ENCODE measurements around the gene ABCF3. TPM values are rescaled to one million over a fixed set of nuclear protein-coding genes. Genes with fewer than 3 reads are reported as not detected.

ABCF3 gene
- total and polyA plus RNA-seq, 2 experiments from 2014 or later, result 33.1 to 62.7 TPM

DNA sequence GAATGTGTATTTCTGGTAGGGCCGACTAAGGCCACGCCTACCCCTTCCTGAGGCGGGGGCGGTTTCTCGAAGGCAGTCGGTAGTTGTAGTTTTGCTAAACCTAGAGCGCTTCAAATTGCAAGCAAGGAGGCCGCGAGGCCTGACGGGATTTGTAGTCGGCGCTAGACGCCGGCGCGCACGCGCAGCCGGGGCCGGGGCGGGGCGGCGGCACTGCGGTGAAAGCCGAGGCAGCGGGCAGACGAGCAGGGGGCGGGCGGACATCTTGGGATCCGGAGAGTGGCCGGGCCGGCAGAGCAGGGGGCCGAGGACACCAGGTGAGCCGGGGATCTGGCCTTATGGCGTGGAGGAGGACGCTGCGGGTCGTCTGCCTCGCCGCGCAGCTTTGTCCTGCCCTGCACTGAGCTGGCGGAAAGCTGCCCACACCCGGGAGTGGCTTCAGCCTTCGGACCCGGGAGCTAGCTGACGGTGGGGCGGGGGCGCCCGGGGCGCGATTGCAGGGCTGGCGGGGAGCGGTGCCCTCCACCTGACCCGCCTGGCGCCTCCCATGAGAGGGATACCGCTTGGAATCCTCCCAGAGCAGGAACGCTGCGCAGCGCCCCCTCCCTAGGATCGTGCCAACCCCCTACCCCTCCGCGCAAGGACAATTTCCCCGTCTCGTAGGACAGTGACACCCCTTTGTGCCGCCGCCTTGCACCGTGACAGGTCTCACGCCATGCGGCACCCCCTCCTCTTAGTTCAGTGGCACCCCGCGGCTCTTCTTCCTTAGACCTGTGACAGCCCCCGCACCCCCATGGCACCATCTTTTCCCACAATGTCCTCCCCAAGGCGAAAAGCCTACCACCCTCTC is 11.1 kb upstream of the ABCF3 start, which contains the start of gene AP2M1:
Gene AP2M1, plus strand, starts transcription at position 210 of the 847 bp plus-strand sequence. CDS start 2,139 bp downstream, outside the sequence.
- no peaks in the 10 kb centered on the region for H3K9me3 ChIP-seq (ENCODE audit: low read depth)
- H4K20me1 ChIP-seq (ENCODE audit: insufficient read depth, poor library complexity, severe bottlenecking), result peaks cover 20% of the 10 kb centered on the region
- peak within 1 kb of the TSS; percentile 41 for H3K4me3 ChIP-seq
- 2% methylated on average over 49 of the region's 73 CpGs for WGBS (ENCODE audit: low lambda C conversion rate, missing lambda C conversion rate)
- no peaks in the 10 kb centered on the region for H3K27me3 ChIP-seq
- peaks cover 43% of the 10 kb centered on the region for H3K79me2 ChIP-seq
- H3K27ac ChIP-seq, result peak within 1 kb of the TSS; percentile 90
- TF ChIP-seq CTCF (IDR thresholded peaks at IDR 0.05; ENCODE audit: poor library complexity), result no peak
- TF ChIP-seq EZH2 (IDR thresholded peaks at IDR 0.05; ENCODE audit: borderline replicate concordance), result no peak
- peaks cover 13% of the 10 kb centered on the region for H3K4me1 ChIP-seq (ENCODE audit: insufficient read depth)
- DNase-seq (ENCODE audit: low spot score), result peak; percentile 99
- H3K9me2 ChIP-seq (replicated peaks; ENCODE audit: insufficient read depth), result no peaks in the 10 kb centered on the region
- H3K4me2 ChIP-seq, result peak within 1 kb of the TSS; percentile 97
- peak within 1 kb of the TSS; percentile 60 for H2AFZ ChIP-seq
- H3K36me3 ChIP-seq (replicated peaks; ENCODE audit: insufficient read depth, low read depth), result peaks cover 5% of the 10 kb centered on the region

GRCh38 chr3:184175506-184175905 is 10.5 kb upstream of the ABCF3 start:
- no peak for TF ChIP-seq EZH2 (IDR thresholded peaks at IDR 0.05; ENCODE audit: borderline replicate concordance)
- TF ChIP-seq CTCF (IDR thresholded peaks at IDR 0.05; ENCODE audit: poor library complexity), result no peak
- no peak for TF ChIP-seq EZH2phosphoT487 (IDR thresholded peaks at IDR 0.05; ENCODE audit: low read depth, severe bottlenecking, unreplicated experiment)
- no peak for DNase-seq (ENCODE audit: low spot score)
- H3K4me2 ChIP-seq, result peak overlapping the region; percentile 97
- no peaks in the 10 kb centered on the region for H3K9me2 ChIP-seq (replicated peaks; ENCODE audit: insufficient read depth)
- H3K27me3 ChIP-seq, result no peaks in the 10 kb centered on the region
- H4K20me1 ChIP-seq (ENCODE audit: insufficient read depth, poor library complexity, severe bottlenecking), result peaks cover 21% of the 10 kb centered on the region
- H3K9me3 ChIP-seq (ENCODE audit: low read depth), result no peaks in the 10 kb centered on the region
- peak overlapping the region; percentile 60 for H2AFZ ChIP-seq
- H3K79me2 ChIP-seq, result peaks cover 43% of the 10 kb centered on the region
- peak overlapping the region; percentile 41 for H3K4me3 ChIP-seq
- peak overlapping the region; percentile 90 for H3K27ac ChIP-seq
- peaks cover 7% of the 10 kb centered on the region for H3K36me3 ChIP-seq (replicated peaks; ENCODE audit: insufficient read depth, low read depth)
- peaks cover 13% of the 10 kb centered on the region for H3K4me1 ChIP-seq (ENCODE audit: insufficient read depth)
- 19% methylated on average over 8 of the region's 8 CpGs for WGBS (ENCODE audit: low lambda C conversion rate, missing lambda C conversion rate)

- H4K20me1 ChIP-seq (ENCODE audit: insufficient read depth, poor library complexity, severe bottlenecking), result peaks cover 21% of the 10 kb centered on the region
- H3K36me3 ChIP-seq (replicated peaks; ENCODE audit: insufficient read depth, low read depth), result peaks cover 7% of the 10 kb centered on the region
Measured at GRCh38 chr3:184175981-184176376, 10.0 kb upstream of the ABCF3 start.

More at GRCh38 chr3:184175981-184176376, 10.0 kb upstream of the ABCF3 start:
- peaks cover 13% of the 10 kb centered on the region for H3K4me1 ChIP-seq (ENCODE audit: insufficient read depth)
- 17% methylated on average over 3 of the region's 3 CpGs for WGBS (ENCODE audit: low lambda C conversion rate, missing lambda C conversion rate)
- H3K27me3 ChIP-seq, result no peaks in the 10 kb centered on the region
- no peak for TF ChIP-seq EZH2 (IDR thresholded peaks at IDR 0.05; ENCODE audit: borderline replicate concordance)
- TF ChIP-seq CTCF (IDR thresholded peaks at IDR 0.05; ENCODE audit: poor library complexity), result no peak
- no peak for TF ChIP-seq EZH2phosphoT487 (IDR thresholded peaks at IDR 0.05; ENCODE audit: low read depth, severe bottlenecking, unreplicated experiment)
- peak overlapping the region; percentile 25 for H2AFZ ChIP-seq
- H3K4me2 ChIP-seq, result peak overlapping the region; percentile 97
- peak overlapping the region; percentile 41 for H3K4me3 ChIP-seq
- H3K27ac ChIP-seq, result peak overlapping the region; percentile 90
- no peaks in the 10 kb centered on the region for H3K9me3 ChIP-seq (ENCODE audit: low read depth)
- H3K79me2 ChIP-seq, result peaks cover 43% of the 10 kb centered on the region
- DNase-seq (ENCODE audit: low spot score), result no peak
- no peaks in the 10 kb centered on the region for H3K9me2 ChIP-seq (replicated peaks; ENCODE audit: insufficient read depth)
